ENCODE measurements around the gene GPR84. TPM values are rescaled to one million over a fixed set of nuclear protein-coding genes. Genes with fewer than 3 reads are reported as not detected.

The GPR84 gene
- total and polyA plus RNA-seq, 2 donors (not counting 1 experiment from before 2014, with no cell fraction given), result 0.16 TPM; not detected in 1

GRCh38 chr12:54368025-54368708, 3.9 kb upstream of the GPR84 start:
- Mint-ChIP-seq H3K27ac (no peak overlapping the region), H3K4me1 (peaks cover 21% of the 10 kb centered on the region), H3K4me3 (peak overlapping the region; percentile 69), H3K27me3 (no peaks in the 10 kb centered on the region), H3K9me3 (ENCODE audit: insufficient read depth) (no peaks in the 10 kb centered on the region)
- Histone ChIP-seq H3K27ac (ENCODE audit: low read length in 2 of 2) (no peak overlapping the region), H3K9ac (ENCODE audit: low read length) (peak overlapping the region; percentile 39), H2AFZ (ENCODE audit: insufficient read depth, low read depth, low read length, poor library complexity, severe bottlenecking) (peak overlapping the region; percentile 78), H3K79me2 (ENCODE audit: control insufficient read depth, insufficient read depth, low read length) (no peaks in the 10 kb centered on the region), H3K36me3 (replicated peaks in 1 of 2; ENCODE audit: control extremely low read depth in 1 of 2, control insufficient read depth in 1 of 2, extremely low read depth in 1 of 2, insufficient read depth in 2 of 2, low read length in 1 of 2) (peaks cover 0 to 9% of the 10 kb centered on the region in 2 experiments), H3K4me3 (ENCODE audit: control extremely low read depth in 1 of 5, extremely low read depth in 1 of 5, insufficient read depth in 1 of 5, low read depth in 2 of 5, low read length in 4 of 5) (peak overlapping the region in 2 of 5 experiments; percentile 35 to 38), H3K27me3 (replicated peaks in 1 of 4; ENCODE audit: control extremely low read depth in 1 of 4, control insufficient read depth in 3 of 4, insufficient read depth in 4 of 4, low read length in 3 of 4) (no peaks in the 10 kb centered on the region), H3K4me1 (ENCODE audit: control insufficient read depth in 2 of 2, insufficient read depth in 2 of 2, low read length in 2 of 2) (peaks cover 10 to 25% of the 10 kb centered on the region in 2 donors), H3K9me3 (ENCODE audit: control extremely low read depth in 1 of 3, control insufficient read depth in 2 of 3, insufficient read depth in 1 of 3, low read length in 2 of 3) (no peaks in the 10 kb centered on the region), H4K20me1 (ENCODE audit: control insufficient read depth, insufficient read depth, low read length, poor library complexity, severe bottlenecking) (no peaks in the 10 kb centered on the region), H3K4me2 (replicated peaks; ENCODE audit: low read depth, low read length, poor library complexity, severe bottlenecking) (peak overlapping the region; percentile 64)
- peak; percentile 15 for ATAC-seq (ENCODE audit: low read depth)
- no peak for TF ChIP-seq EZH2 (IDR thresholded peaks at IDR 0.05; ENCODE audit: borderline replicate concordance, insufficient read depth, low read depth, low read length, poor library complexity, severe bottlenecking)
- TF ChIP-seq CTCF (IDR thresholded peaks at IDR 0.05), result no peak
- 0% methylated on average over 3 of the region's 5 CpGs for WGBS (ENCODE audit: insufficient coverage)
- POLR2A ChIA-PET, result interaction anchor here (0.6 to 0.9 kb wide), 5 partner anchors 9 to 314 kb away, joined by 3 to 5 read pairs (median 4); no protein-coding TSS in a partner anchor
- no peak for DNase-seq
- intact Hi-C loops (cut with micrococcal nuclease), result loop anchor here (1.0 to 10.0 kb wide), 8 partner anchors 9 to 363 kb away; partner anchors contain the start of genes COPZ1, HOXC8 and HOXC9
- CTCF ChIA-PET, result interaction anchor here (0.6 to 3.1 kb wide), 24 partner anchors 9 to 178 kb away, joined by 3 to 46 read pairs (median 5); partner anchors contain the start of genes COPZ1, NFE2 and ZNF385A

GRCh38 chr12:54363618-54364017, 668 bp downstream of the GPR84 start:
- H3K27ac ChIP-seq (ENCODE audit: low read length in 2 of 2), result no peak overlapping the region
- Mint-ChIP-seq H3K27ac (no peak overlapping the region), H3K4me3 (no peak overlapping the region), H3K4me1 (peaks cover 18% of the 10 kb centered on the region), H3K9me3 (ENCODE audit: insufficient read depth) (no peaks in the 10 kb centered on the region), H3K27me3 (no peaks in the 10 kb centered on the region)
- no peaks in the 10 kb centered on the region for H4K20me1 ChIP-seq (ENCODE audit: control insufficient read depth, insufficient read depth, low read length, poor library complexity, severe bottlenecking)
- peaks cover 16 to 20% of the 10 kb centered on the region in 2 donors for H3K4me1 ChIP-seq (ENCODE audit: control insufficient read depth in 2 of 2, insufficient read depth in 2 of 2, low read length in 2 of 2)
- no peak overlapping the region for H2AFZ ChIP-seq (ENCODE audit: insufficient read depth, low read depth, low read length, poor library complexity, severe bottlenecking)
- H3K9me3 ChIP-seq (ENCODE audit: control extremely low read depth in 1 of 3, control insufficient read depth in 2 of 3, insufficient read depth in 1 of 3, low read length in 2 of 3), result no peaks in the 10 kb centered on the region
- H3K4me3 ChIP-seq (ENCODE audit: control extremely low read depth in 1 of 5, extremely low read depth in 1 of 5, insufficient read depth in 1 of 5, low read depth in 2 of 5, low read length in 4 of 5), result peak overlapping the region in 1 of 5 experiments; percentile 11
- no peaks in the 10 kb centered on the region for H3K79me2 ChIP-seq (ENCODE audit: control insufficient read depth, insufficient read depth, low read length)
- no peaks in the 10 kb centered on the region for H3K36me3 ChIP-seq (replicated peaks in 1 of 2; ENCODE audit: control extremely low read depth in 1 of 2, control insufficient read depth in 1 of 2, extremely low read depth in 1 of 2, insufficient read depth in 2 of 2, low read length in 1 of 2)
- ATAC-seq (ENCODE audit: low read depth) (no peak), DNase-seq (no peak)
- no peak for TF ChIP-seq CTCF (IDR thresholded peaks at IDR 0.05)
- TF ChIP-seq EZH2 (IDR thresholded peaks at IDR 0.05; ENCODE audit: borderline replicate concordance, insufficient read depth, low read depth, low read length, poor library complexity, severe bottlenecking), result no peak
- no peak overlapping the region for H3K4me2 ChIP-seq (replicated peaks; ENCODE audit: low read depth, low read length, poor library complexity, severe bottlenecking)
- H3K27me3 ChIP-seq (replicated peaks in 1 of 4; ENCODE audit: control extremely low read depth in 1 of 4, control insufficient read depth in 3 of 4, insufficient read depth in 4 of 4, low read length in 3 of 4), result no peaks in the 10 kb centered on the region
- CTCF ChIA-PET, result interaction anchor here (0.8 to 1.8 kb wide), 4 partner anchors 27 to 147 kb away, joined by 3 to 9 read pairs (median 3); no protein-coding TSS in a partner anchor
- intact Hi-C loops (cut with micrococcal nuclease), result loop anchor here (10.0 kb wide), 1 partner anchor 359 kb away; the partner anchor contains the start of genes HOXC8 and HOXC9
- no CpG with 5 or more reads among the region's 6 CpGs for WGBS (ENCODE audit: insufficient coverage)
- POLR2A ChIA-PET, result interaction anchor here (0.5 kb wide), 1 partner anchor 10 kb away, joined by 8 read pairs; no protein-coding TSS in a partner anchor
- H3K9ac ChIP-seq (ENCODE audit: low read length), result no peak overlapping the region
